PFSK-1 (cell line): ENCODE data around the gene TSPAN2.

Source experiments
- FOXP2 ChIP-seq: optimal IDR thresholded peaks from 2 replicates; pipeline ENCODE3; 2011; ENCODE audit warnings: borderline replicate concordance, control low read depth, inconsistent platforms; ENCODE audit not compliant: insufficient read depth; ENCODE audit errors: extremely low read length, extremely low read depth
- POLR2AphosphoS5 ChIP-seq: IDR thresholded peaks from 2 replicates; pipeline ENCODE4 v1.6.1; 2012; ENCODE audit warnings: low read depth, mild to moderate bottlenecking, control low read depth, low read length, moderate library complexity
- REST ChIP-seq, 2 experiments: IDR thresholded peaks; 2 replicates each; pipeline versions ENCODE4 v1.6.1 to v1.8.0; 2011 to 2012; ENCODE audit warnings: low read depth in 2 of 2, low read length in 2 of 2, control low read depth in 1 of 2, inconsistent platforms in 1 of 2, mild to moderate bottlenecking in 1 of 2, moderate library complexity in 1 of 2; ENCODE audit not compliant: insufficient read depth in 1 of 2
- SIN3A ChIP-seq: IDR thresholded peaks from 2 replicates; pipeline ENCODE4 v1.6.1; 2012; ENCODE audit warnings: mild to moderate bottlenecking, low read length, moderate library complexity, borderline replicate concordance; ENCODE audit not compliant: insufficient read depth
- TAF1 ChIP-seq: IDR thresholded peaks from 2 replicates; pipeline ENCODE4 v1.6.1; 2012; ENCODE audit warnings: low read length, control low read depth, borderline replicate concordance; ENCODE audit not compliant: insufficient read depth

- TF ChIP-seq TAF1 (no peak), POLR2AphosphoS5 (no peak), REST (IDR thresholded peaks at IDR 0.05; ENCODE audit: insufficient read depth in 1 of 2, low read depth in 2 of 2, low read length in 2 of 2) (no peak), SIN3A (no peak), FOXP2 (no peak)
Observed at GRCh38 chr1:115090186-115090490, 835 bp upstream of the TSPAN2 start.
